Neural progenitor cell (in vitro differentiated cells): ENCODE results near the gene MCCC2.

Experiments
- EZH2 ChIP-seq: fragments of 200-600 bp; sonication (generic); IDR thresholded peaks from 2 replicates; pipeline ENCODE4 v1.6.1; 2017; ENCODE audit warnings: antibody characterized with exemption, mild to moderate bottlenecking, moderate library complexity
- EZH2phosphoT487 ChIP-seq: fragments of 200-600 bp; sonication (generic); IDR thresholded peaks from 2 replicates; pipeline ENCODE4 v1.6.1; 2017; ENCODE audit warnings: antibody characterized with exemption

GRCh38 chr5:71662381-71662780 lies 75.2 kb downstream of the MCCC2 start:
- TF ChIP-seq EZH2phosphoT487, result no peak
- no peak for TF ChIP-seq EZH2
